Central memory CD8-positive, alpha-beta T cell (primary cell): Measurements from ENCODE around the gene CCDC85B.
"Not testable (repeated sequence)": the region's sequence is repeated elsewhere in the genome, so short reads cannot be mapped to it uniquely, and the experiment has no call there.

ENCODE experiments used
- ATAC-seq: fragments of 150-1000 bp; cut with Tn5 transposase; replicated peaks from 2 replicates; pipeline ENCODE4 v1.10.0; 2022; ENCODE audit warnings: mild to moderate bottlenecking, moderate FRiP score, moderate number of reproducible peaks; ENCODE audit not compliant: poor library complexity, severe bottlenecking; ENCODE audit errors: extremely low read depth
- DNase-seq, 2 donors: peaks; one replicate each; pipeline ENCODE4 v3.0.0; 2021; ENCODE audit warnings: low spot score in 2 of 2
- H3K27ac Mint-ChIP-seq: one replicate; pipeline ENCODE4 v1.8.0; 2022; ENCODE audit warnings: low read depth, mild to moderate bottlenecking, moderate library complexity, mixed read lengths
- H3K27me3 Mint-ChIP-seq: one replicate; pipeline ENCODE4 v1.8.0; 2022; ENCODE audit warnings: mixed read lengths
- H3K36me3 Mint-ChIP-seq: one replicate; pipeline ENCODE4 v1.8.0; 2022; ENCODE audit warnings: mild to moderate bottlenecking, moderate library complexity, mixed read lengths; ENCODE audit not compliant: insufficient read depth
- H3K4me1 Mint-ChIP-seq: one replicate; pipeline ENCODE4 v1.8.0; 2022; ENCODE audit warnings: mixed read lengths
- H3K4me3 Mint-ChIP-seq: one replicate; pipeline ENCODE4 v1.8.0; 2022; ENCODE audit warnings: mild to moderate bottlenecking, moderate library complexity, mixed read lengths
- H3K9me3 Mint-ChIP-seq: one replicate; pipeline ENCODE4 v1.8.0; 2022; ENCODE audit warnings: mixed read lengths

The CCDC85B gene

DNA sequence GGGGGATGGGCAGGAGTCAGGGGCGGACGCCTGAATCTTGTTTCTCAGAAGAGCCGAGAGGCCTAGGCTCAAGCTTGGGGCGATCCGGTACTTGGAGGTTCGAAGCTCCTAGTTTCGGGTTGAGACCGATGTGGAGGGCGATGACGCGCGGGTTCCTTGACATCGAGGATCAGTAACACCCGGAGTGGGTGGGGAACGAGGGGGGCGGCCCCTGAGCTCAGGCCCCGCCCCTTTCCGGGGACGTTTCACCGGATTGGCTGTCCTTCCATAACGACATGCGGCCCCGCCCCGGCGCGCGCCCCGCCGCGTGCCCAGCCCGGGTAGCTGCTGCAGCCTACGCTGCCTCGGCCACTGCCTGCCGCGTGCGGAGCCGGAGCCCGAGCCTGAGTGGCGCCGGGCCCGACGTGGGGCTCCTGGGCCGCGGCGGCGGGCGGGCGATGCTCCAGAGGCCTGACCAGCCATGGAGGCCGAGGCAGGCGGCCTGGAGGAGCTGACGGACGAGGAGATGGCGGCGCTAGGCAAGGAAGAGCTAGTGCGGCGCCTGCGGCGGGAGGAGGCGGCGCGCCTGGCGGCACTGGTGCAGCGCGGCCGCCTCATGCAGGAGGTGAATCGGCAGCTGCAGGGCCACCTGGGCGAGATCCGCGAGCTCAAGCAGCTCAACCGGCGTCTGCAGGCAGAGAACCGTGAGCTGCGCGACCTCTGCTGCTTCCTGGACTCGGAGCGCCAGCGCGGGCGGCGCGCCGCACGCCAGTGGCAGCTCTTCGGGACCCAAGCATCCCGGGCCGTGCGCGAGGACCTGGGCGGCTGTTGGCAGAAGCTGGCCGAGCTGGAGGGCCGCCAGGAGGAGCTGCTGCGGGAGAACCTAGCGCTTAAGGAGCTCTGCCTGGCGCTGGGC is at the start of gene CCDC85B:
Gene CCDC85B (plus strand): TSS at position 350 of the 895 bp plus-strand sequence. CDS start 111 bp downstream, at position 461.
- peaks cover 19% of the 10 kb centered on the region for H3K36me3 Mint-ChIP-seq
- DNase-seq (peak; percentile 98), ATAC-seq (peak; percentile 65)
- no peaks in the 10 kb centered on the region for H3K9me3 Mint-ChIP-seq
- no peaks in the 10 kb centered on the region for H3K27me3 Mint-ChIP-seq
- peak within 1 kb of the TSS; percentile 94 for H3K27ac Mint-ChIP-seq
- peaks cover 55% of the 10 kb centered on the region for H3K4me1 Mint-ChIP-seq
- H3K4me3 Mint-ChIP-seq: peak within 1 kb of the TSS; percentile 84

DNA sequence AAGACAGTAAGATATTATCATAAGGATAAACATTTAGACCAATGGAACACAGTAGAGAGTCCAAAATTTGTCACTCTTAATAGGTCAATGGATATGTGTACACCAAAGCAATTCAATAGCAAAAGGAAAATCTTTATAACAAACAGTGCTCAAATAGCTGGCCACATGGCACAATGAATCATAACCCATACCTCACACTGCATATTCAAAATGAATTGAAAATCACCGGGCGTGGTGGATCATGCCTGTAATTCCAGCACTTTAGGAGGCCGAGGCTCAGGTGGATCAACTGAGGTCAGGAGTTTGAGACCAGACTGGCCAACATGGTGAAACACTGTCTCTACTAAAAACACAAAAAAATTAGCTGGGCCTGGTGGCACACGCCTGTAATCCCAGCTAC is 48.3 kb upstream of the CCDC85B start:
- ATAC-seq: no peak

DNA sequence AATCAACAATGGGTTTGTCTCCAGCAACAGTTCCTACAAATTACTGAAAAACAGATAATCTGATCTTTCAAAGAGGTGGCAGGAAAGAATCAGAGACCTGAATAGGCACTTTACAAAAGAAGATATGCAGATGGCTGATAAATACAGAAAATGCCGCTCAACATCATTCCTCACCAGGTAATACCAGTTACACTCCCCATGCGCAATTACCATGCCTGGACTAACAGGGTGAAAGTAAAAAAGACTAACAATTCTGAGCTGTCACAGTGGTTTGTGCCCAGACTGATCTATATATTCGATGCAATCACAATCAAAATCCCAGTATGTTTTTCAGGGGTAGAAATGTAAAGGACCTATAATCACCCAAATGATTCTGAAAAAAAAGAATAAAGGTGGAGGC is 46.7 kb upstream of the CCDC85B start:
- DNase-seq: no peak
- Mint-ChIP-seq H3K36me3 (peaks cover 1% of the 10 kb centered on the region), H3K27me3 (no peaks in the 10 kb centered on the region), H3K4me3 (no peak overlapping the region), H3K9me3 (no peaks in the 10 kb centered on the region), H3K4me1 (no peaks in the 10 kb centered on the region), H3K27ac (no peak overlapping the region)
- ATAC-seq: no peak

More for the DNA sequence above, 48.3 kb upstream of the CCDC85B start:
- DNase-seq: no peak
- Mint-ChIP-seq H3K27ac (no peak overlapping the region), H3K4me1 (no peaks in the 10 kb centered on the region), H3K4me3 (no peak overlapping the region), H3K36me3 (peaks cover 1% of the 10 kb centered on the region), H3K27me3 (no peaks in the 10 kb centered on the region), H3K9me3 (no peaks in the 10 kb centered on the region)

DNA sequence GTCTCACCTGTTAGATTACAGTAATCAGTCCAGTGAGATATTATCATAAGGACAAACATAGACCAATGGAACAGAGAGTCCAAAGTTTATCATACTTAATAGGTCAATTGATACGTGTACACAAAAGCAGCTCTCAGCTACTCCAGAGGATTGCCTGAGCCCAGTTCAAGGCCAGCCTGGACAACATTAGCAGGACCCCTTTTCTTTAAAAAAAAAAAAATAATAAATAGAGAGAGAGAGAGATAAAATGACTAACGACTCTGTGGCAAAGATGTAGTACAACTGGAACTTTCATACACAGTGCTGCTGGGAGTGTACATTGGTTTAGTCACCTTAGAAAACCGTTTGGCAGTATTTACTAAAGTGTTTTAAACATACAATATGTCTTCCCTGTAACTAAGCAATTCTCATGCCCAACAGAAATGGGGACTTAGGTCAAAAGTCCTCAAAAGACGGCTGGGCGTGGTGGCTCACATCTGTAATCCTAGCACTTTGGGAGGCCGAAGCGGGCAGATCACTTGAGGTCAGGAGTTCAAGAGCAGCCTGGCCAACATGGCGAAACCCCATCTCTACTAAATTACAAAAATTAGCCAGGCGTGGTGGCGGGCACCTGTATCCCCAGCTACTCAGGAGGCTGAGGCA is 46.1 kb upstream of the CCDC85B start:
- no peaks in the 10 kb centered on the region for H3K27me3 Mint-ChIP-seq
- no peak overlapping the region for H3K4me3 Mint-ChIP-seq
- DNase-seq (no peak), ATAC-seq (no peak)
- no peak overlapping the region for H3K27ac Mint-ChIP-seq
- H3K4me1 Mint-ChIP-seq: no peaks in the 10 kb centered on the region
- no peaks in the 10 kb centered on the region for H3K9me3 Mint-ChIP-seq
- H3K36me3 Mint-ChIP-seq: peaks cover 1% of the 10 kb centered on the region

DNA sequence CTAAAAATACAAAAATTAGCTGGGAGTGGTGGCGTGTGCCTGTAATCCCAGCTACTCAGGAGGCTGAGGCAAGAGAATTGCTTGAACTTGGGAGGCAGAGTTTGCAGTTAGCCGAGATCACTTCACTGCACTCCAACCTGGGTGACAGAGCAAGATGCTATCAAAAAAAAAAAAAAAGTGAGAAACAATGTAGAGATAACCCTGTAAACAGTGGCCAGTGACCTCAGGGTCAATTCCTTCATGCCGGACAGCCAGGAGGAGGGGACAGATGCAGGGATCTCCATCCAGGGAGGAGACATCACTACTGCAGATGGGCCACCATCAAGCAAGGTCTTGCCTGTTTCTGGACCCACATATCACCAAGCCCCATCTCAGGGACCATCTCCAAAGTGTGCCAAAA is 42.7 kb upstream of the CCDC85B start:
- ATAC-seq (no peak), DNase-seq (no peak)
- peaks cover 6% of the 10 kb centered on the region for H3K4me1 Mint-ChIP-seq
- H3K36me3 Mint-ChIP-seq: peaks cover 9% of the 10 kb centered on the region
- H3K9me3 Mint-ChIP-seq: no peaks in the 10 kb centered on the region
- H3K4me3 Mint-ChIP-seq: no peak overlapping the region
- no peaks in the 10 kb centered on the region for H3K27me3 Mint-ChIP-seq
- H3K27ac Mint-ChIP-seq: no peak overlapping the region

DNA sequence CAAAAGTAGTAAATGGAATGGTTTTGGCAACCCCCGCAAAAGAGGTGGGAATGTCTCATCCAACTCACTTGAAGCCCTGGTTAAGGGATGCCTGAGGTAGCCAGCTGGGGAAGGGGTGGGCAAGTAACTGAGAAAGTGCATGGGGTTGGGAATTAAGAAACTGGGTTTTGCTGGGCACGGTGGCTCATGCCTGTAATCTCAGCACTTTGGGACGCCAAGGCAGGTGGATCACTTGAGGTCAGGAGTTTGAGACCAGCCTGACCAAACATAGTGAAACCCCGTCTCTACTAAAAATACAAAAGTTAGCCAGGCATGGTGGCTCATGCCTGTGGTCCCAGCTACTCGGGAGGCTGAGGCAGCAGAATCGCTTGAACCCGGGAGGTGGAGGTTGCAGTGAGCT is 41.8 kb upstream of the CCDC85B start:
- H3K4me1 Mint-ChIP-seq: peaks cover 12% of the 10 kb centered on the region
- not testable (repeated sequence) for H3K9me3 Mint-ChIP-seq, H3K27ac Mint-ChIP-seq, DNase-seq, ATAC-seq, H3K4me3 Mint-ChIP-seq, H3K27me3 Mint-ChIP-seq
- H3K36me3 Mint-ChIP-seq: peaks cover 13% of the 10 kb centered on the region

DNA sequence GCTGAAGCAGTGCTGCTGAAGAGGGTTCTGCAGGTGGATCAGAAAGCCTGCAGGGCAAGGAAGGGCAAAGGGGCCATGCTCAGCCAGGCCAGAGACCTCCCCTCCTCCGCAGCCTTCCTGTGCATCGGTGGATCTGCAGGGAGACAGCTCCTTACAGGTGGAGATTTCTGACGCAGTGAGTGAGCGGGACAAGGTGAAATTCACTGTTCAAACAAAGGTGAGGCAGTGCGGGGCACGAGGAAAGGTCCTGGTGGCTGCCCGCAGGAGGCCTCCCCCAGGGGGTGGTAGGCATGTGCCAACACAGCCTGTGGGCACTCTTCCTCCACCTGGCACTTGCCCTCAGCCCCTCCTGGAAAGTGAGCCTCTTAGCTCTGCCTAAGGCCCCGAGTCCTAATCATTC is 41.1 kb upstream of the CCDC85B start:
- no peaks in the 10 kb centered on the region for H3K27me3 Mint-ChIP-seq
- ATAC-seq: no peak
- no peak overlapping the region for H3K4me3 Mint-ChIP-seq
- H3K4me1 Mint-ChIP-seq: peaks cover 19% of the 10 kb centered on the region
- DNase-seq: no peak
- no peak overlapping the region for H3K27ac Mint-ChIP-seq
- H3K36me3 Mint-ChIP-seq: peaks cover 19% of the 10 kb centered on the region
- H3K9me3 Mint-ChIP-seq: no peaks in the 10 kb centered on the region

DNA sequence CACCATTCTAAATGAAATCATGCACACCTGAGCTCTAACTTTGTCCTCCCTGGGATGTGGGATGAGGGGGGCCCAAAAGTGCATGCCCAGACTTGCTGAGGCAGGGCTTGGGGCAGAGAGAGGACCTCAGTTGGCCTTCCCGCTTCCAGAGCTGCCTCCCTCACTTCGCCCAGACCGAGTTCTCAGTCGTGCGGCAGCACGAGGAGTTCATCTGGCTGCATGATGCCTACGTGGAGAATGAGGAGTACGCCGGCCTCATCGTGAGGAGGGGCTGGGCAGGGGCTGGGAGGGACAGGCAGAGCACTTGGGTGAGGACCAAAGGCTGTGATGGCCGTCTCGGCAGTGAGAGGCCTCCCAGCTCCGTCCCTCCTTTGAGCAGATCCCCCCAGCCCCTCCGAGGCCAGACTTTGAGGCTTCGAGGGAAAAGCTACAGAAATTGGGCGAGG is 40.7 kb upstream of the CCDC85B start:
- Mint-ChIP-seq H3K36me3 (peaks cover 24% of the 10 kb centered on the region), H3K27me3 (no peaks in the 10 kb centered on the region), H3K4me3 (no peak overlapping the region), H3K27ac (no peak overlapping the region), H3K4me1 (peaks cover 23% of the 10 kb centered on the region), H3K9me3 (no peaks in the 10 kb centered on the region)
- no peak for DNase-seq
- no peak for ATAC-seq

DNA sequence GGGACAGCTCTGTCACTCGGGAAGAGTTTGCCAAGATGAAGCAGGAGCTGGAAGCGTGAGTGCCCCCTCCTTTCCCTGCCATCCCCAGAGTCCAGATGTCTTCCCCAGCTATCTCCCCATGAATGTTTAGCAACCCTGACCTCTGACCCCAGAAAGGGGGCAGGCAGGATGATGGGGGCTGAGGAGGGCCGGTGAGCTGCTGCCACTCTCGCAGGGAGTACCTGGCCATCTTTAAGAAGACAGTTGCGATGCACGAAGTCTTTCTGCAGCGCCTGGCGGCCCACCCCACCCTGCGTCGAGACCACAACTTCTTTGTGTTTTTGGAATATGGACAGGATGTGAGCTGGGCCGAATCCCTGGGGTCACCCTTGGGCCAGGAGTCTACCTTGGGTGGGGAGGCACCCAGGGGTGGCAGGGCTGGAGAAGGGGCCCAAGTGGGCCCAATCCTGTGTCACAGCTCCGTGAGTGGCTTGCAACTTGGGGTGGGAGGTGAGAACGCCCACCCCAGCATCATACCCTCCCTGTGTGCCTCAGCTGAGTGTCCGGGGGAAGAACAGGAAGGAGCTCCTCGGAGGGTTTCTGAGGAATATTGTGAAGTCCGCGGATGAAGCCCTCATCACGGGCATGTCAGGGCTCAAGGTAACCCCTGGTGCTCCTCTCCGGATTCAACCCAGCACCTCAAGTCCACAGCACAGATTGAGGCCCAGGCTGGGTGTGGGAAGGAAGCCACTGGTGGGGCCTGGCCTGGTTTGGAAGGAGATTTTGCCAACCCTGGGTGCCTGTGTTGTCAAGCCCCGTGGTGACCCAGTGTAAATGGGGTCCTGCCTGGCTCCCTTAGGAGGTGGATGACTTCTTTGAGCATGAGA is 40.0 kb upstream of the CCDC85B start:
- Mint-ChIP-seq H3K27ac (no peak overlapping the region), H3K27me3 (no peaks in the 10 kb centered on the region), H3K9me3 (no peaks in the 10 kb centered on the region), H3K4me3 (no peak overlapping the region), H3K4me1 (peaks cover 26% of the 10 kb centered on the region), H3K36me3 (peaks cover 29% of the 10 kb centered on the region)
- DNase-seq (no peak), ATAC-seq (no peak)

DNA sequence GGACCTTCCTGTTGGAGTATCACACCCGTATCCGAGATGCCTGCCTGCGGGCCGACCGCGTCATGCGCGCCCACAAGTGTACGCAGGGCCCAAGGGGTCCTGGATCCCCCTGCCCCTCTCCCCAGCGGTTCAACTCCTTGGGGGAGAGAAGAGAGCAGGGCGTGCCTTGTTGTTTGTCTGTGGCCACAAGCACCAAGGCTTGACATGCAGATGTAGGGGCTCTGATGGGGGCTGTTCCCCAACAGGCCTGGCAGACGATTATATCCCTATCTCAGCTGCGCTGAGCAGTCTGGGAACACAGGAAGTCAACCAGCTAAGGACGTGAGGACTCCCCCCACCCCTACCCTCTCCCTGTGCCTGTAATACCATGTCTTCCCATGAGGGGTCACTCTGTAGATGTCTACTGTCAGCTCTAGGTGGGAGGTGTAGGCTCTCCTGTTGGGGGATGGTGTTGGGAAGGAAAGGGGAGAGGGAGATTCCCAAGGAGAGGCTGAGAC is 39.3 kb upstream of the CCDC85B start:
- DNase-seq: no peak
- no peaks in the 10 kb centered on the region for H3K27me3 Mint-ChIP-seq
- no peak overlapping the region for H3K4me3 Mint-ChIP-seq
- H3K9me3 Mint-ChIP-seq: no peaks in the 10 kb centered on the region
- peaks cover 28% of the 10 kb centered on the region for H3K4me1 Mint-ChIP-seq
- ATAC-seq: no peak
- H3K27ac Mint-ChIP-seq: no peak overlapping the region
- peaks cover 34% of the 10 kb centered on the region for H3K36me3 Mint-ChIP-seq

DNA sequence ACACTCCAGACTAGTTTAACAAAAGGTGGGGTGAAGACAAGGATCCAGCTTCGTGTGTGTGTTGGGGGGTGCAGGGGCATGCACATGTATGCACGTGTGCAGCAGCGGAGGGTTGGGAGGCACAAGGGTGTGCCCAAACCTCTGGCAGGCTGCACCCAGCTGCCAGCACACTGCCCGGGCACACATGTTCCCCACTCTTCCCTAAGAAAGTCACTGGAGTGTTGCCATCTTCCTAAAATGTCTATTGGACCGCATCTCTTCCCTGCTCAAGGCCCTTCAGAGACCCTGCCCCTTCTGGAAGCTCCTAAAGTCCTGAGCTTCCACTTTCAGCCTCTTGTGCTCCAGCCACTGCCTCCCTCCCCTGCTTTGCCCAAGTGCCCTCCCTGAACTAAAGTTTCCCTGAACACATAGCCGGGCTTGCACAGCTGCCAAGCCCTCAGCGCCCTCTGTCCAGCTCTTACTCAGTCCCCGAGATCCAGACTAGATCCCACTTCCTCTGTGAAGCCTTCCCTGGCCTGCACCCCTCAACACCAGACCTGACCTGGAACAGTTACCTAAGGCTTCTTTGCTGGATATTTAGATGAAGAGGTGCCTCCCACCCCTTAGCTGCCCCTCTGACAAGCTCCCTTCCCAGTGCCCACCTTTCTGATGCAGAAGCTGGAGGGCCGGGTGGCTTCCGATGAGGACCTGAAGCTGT is 38.5 kb upstream of the CCDC85B start:
- Mint-ChIP-seq H3K27me3 (no peaks in the 10 kb centered on the region), H3K9me3 (no peaks in the 10 kb centered on the region), H3K4me3 (no peak overlapping the region), H3K36me3 (peaks cover 42% of the 10 kb centered on the region), H3K27ac (no peak overlapping the region), H3K4me1 (peaks cover 36% of the 10 kb centered on the region)
- no peak for ATAC-seq
- no peak for DNase-seq
